Heart left ventricle (tissue), 13 donors: ENCODE data around the gene DAB2IP.

Experiments used
- POLR2A ChIP-seq, 2 donors: fragments of 450-650 bp; IDR thresholded peaks; one replicate each; pipeline ENCODE4 v1.6.1; 2017; ENCODE audit warnings: antibody characterized with exemption in 2 of 2, mild to moderate bottlenecking in 2 of 2, moderate library complexity in 2 of 2
- TF ChIP-seq, protein P1 (sequence below), 12 donors: fragments of 200-600 bp; sonication (generic) in 4 of 12; IDR thresholded peaks; one replicate each; pipeline versions ENCODE4 v1.5.0 to v1.8.0; 2018 to 2022; ENCODE audit warnings: antibody characterized with exemption in 12 of 12, mild to moderate bottlenecking in 5 of 12
- donor health status: ischemic (EF 13 %, LVEDD 7.1; RV severe dilation, severe dysfunction).
- donor health status: DM: no; HTN: yes; CAD: no.
- donor health status: DM: no; HTN: no; CAD: no.
- donor health status: ischemic (EF 25% LVEDD 6.9; RV normal size, moderate dysfunction).
- donor health status: ischemic (EF 25% LVEDD 5.7; RV mildly dilated, moderate dysfunction).
- donor health status: ischemic (EF 35%, LVEDD 5.7; RV mildly dilated, moderate dysfunction).
- donor health status: nonischemic (EF 11% LVEDD 7.7; RV severe dilation, severe dysfunction).
- donor health status: DM: yes; HTN: yes; CAD: no.
- donor health status: PGD.
- donor health status: ischemic (EF 29% LVEDD 5.4; RV normal size, mild dysfunction).
- donor health status: nonischemic (EF 23%, LVEDD 6.1; RV moderate dilation, normal function).

DNA sequence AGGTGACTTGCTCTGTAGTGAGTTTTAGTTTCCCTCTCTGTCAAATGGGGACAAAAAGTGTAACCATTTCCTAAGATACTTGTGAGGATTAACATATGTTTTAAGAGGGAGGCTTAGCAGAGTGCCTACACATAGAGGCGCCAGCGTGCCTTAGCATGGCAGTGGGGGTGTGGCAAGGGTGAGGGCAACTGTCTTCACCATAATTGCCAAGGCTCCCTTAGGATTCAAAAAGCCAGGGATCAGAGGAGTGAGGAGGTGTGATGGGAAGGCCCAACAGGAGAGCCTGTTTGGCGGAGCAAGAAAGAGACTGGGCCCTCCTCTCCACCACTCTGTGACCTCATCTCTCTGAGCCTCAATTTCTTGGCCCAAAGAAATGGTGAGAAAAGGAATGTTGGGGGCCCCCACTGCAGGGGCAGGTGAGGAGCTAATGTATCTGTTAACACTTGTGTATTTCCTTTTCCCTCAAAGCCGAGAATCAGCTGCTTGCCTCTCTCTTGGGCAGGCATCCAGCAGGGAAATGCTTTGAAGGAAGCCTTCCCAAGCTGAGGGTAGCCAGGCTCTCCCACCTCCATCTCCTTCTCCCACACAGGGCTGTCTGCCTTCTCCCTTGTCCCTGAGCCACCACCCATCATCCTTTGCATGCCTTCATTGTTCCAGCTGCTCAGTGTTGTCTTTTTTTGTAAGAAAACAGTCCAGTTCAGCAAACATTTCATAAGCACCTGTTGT, 76.0 kb downstream of the DAB2IP start:
- TF ChIP-seq, protein P1, sequence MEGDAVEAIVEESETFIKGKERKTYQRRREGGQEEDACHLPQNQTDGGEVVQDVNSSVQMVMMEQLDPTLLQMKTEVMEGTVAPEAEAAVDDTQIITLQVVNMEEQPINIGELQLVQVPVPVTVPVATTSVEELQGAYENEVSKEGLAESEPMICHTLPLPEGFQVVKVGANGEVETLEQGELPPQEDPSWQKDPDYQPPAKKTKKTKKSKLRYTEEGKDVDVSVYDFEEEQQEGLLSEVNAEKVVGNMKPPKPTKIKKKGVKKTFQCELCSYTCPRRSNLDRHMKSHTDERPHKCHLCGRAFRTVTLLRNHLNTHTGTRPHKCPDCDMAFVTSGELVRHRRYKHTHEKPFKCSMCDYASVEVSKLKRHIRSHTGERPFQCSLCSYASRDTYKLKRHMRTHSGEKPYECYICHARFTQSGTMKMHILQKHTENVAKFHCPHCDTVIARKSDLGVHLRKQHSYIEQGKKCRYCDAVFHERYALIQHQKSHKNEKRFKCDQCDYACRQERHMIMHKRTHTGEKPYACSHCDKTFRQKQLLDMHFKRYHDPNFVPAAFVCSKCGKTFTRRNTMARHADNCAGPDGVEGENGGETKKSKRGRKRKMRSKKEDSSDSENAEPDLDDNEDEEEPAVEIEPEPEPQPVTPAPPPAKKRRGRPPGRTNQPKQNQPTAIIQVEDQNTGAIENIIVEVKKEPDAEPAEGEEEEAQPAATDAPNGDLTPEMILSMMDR (IDR thresholded peaks at IDR 0.05): no peak
- no peak for TF ChIP-seq POLR2A (IDR thresholded peaks at IDR 0.05)
